ENCODE data around the gene BACH2.
"Not testable (repeated sequence)": the region's sequence is repeated elsewhere in the genome, so short reads cannot be mapped to it uniquely, and the experiment has no call there.

BACH2 gene

GRCh38 chr6:90289902-90290301 is 6.7 kb downstream of the BACH2 start:
- H3K4me3 ChIP-seq (ENCODE audit: low read depth, low read length) = no peak overlapping the region
- TF ChIP-seq CTCF (conservative IDR thresholded peaks at IDR 0.05; ENCODE audit: low read depth, low read length) = no peak
- DNase-seq (ENCODE audit: low read depth) = no peak

GRCh38 chr6:90288404-90288803 is 8.2 kb downstream of the BACH2 start:
- TF ChIP-seq CTCF (conservative IDR thresholded peaks at IDR 0.05; ENCODE audit: low read depth, low read length) = no peak
- DNase-seq (ENCODE audit: low read depth) = peak; percentile 50
- H3K4me3 ChIP-seq (ENCODE audit: low read depth, low read length) = no peak overlapping the region

- peak; percentile 63 for DNase-seq (ENCODE audit: low read depth)
These were observed 9.7 kb downstream of the BACH2 start for GRCh38 chr6:90286884-90287488.

GRCh38 chr6:90285611-90286381 is 10.8 kb downstream of the BACH2 start:
- DNase-seq (ENCODE audit: low read depth) = peak; percentile 96
- H3K4me3 ChIP-seq (ENCODE audit: low read depth, low read length) = no peak overlapping the region
- TF ChIP-seq CTCF (conservative IDR thresholded peaks at IDR 0.05; ENCODE audit: low read depth, low read length) = no peak

More at GRCh38 chr6:90286884-90287488, 9.7 kb downstream of the BACH2 start:
- peak; percentile 89 for TF ChIP-seq CTCF (conservative IDR thresholded peaks at IDR 0.05; ENCODE audit: low read depth, low read length)
- no peak overlapping the region for H3K4me3 ChIP-seq (ENCODE audit: low read depth, low read length)

- peak overlapping the region; percentile 28 for H3K4me3 ChIP-seq (ENCODE audit: low read depth, low read length)
- TF ChIP-seq CTCF (conservative IDR thresholded peaks at IDR 0.05; ENCODE audit: low read depth, low read length) = no peak
- peak; percentile 35 for DNase-seq (ENCODE audit: low read depth)
These were observed 11.6 kb downstream of the BACH2 start for GRCh38 chr6:90285042-90285481.

GRCh38 chr6:90284236-90285041 is 12.2 kb downstream of the BACH2 start:
- peak; percentile 96 for DNase-seq (ENCODE audit: low read depth)
- TF ChIP-seq CTCF (conservative IDR thresholded peaks at IDR 0.05; ENCODE audit: low read depth, low read length) = peak; percentile 38
- peak overlapping the region; percentile 28 for H3K4me3 ChIP-seq (ENCODE audit: low read depth, low read length)

- H3K4me3 ChIP-seq (ENCODE audit: low read depth, low read length); DNase-seq (ENCODE audit: low read depth): not testable (repeated sequence)
These were observed 14.4 kb downstream of the BACH2 start for GRCh38 chr6:90282265-90282664.
